Peyer's patch (tissue), 4 donors: ENCODE measurements around the gene SLC51B.

Experiments
- CTCF ChIP-seq, 6 experiments: fragments of 450-650 bp in 4 of 6; fragments of 200-600 bp in 2 of 6; sonication (generic) in 1 of 6; IDR thresholded peaks; one replicate each; pipeline ENCODE4 v1.5.1; 2017 to 2019; ENCODE audit warnings: antibody characterized with exemption in 6 of 6, mild to moderate bottlenecking in 3 of 6, moderate library complexity in 1 of 6
- POLR2A ChIP-seq, 2 donors: fragments of 450-650 bp; IDR thresholded peaks; one replicate each; pipeline ENCODE4 v1.5.1; 2017; ENCODE audit warnings: antibody characterized with exemption in 2 of 2, mild to moderate bottlenecking in 2 of 2, moderate library complexity in 2 of 2

- TF ChIP-seq CTCF (IDR thresholded peaks at IDR 0.05) (no peak), POLR2A (IDR thresholded peaks at IDR 0.05) (no peak)
These were observed 16.8 kb upstream of the SLC51B start for GRCh38 chr15:65028338-65028737.
